Bronchial epithelial cell (primary cell): ENCODE results near the gene MUCL1. TPM values are rescaled to one million over a fixed set of nuclear protein-coding genes. Genes with fewer than 3 reads are reported as not detected.
A peak's percentile ranks its signal among the peaks of the same experiment; 100 is the strongest.

ENCODE experiments used
- DNase-seq: peaks from one replicate; pipeline ENCODE4 v3.0.0-alpha.2; 2010; ENCODE audit warnings: low read depth
- FAIRE-seq: peaks from 2 replicates; lab custom pipeline; 2011; peaks lifted over from hg19 to GRCh38; lab: Jason Lieb, UNC
- H3K27me3 ChIP-seq: 2 replicates; pipeline ENCODE4 v1.5.1; 2011; ENCODE audit warnings: low read length; ENCODE audit not compliant: control insufficient read depth, insufficient read depth
- H3K36me3 ChIP-seq: 2 replicates; pipeline ENCODE4 v1.5.1; 2011; ENCODE audit warnings: low read length; ENCODE audit not compliant: control insufficient read depth, insufficient read depth
- H3K4me3 ChIP-seq: 2 replicates; pipeline ENCODE4 v1.5.1; 2011; ENCODE audit warnings: mild to moderate bottlenecking, low read depth, low read length, control low read depth
- total RNA-seq: library from RNA; depleted of rRNA; stranded (reverse); fragments of >200 nt; gene quantifications from 2 replicates; pipeline ENCODE4 v1.2.1, GENCODE V29; 2014
- TF ChIP-seq, protein P1 (sequence below): IDR thresholded peaks from 2 replicates; pipeline ENCODE4 v1.5.1; 2011; ENCODE audit warnings: mild to moderate bottlenecking, moderate library complexity, low read length, control low read depth, inconsistent platforms; ENCODE audit not compliant: insufficient read depth, severe bottlenecking

MUCL1 gene, protein sequence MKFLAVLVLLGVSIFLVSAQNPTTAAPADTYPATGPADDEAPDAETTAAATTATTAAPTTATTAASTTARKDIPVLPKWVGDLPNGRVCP
- total RNA-seq = not detected in 2 replicates

DNA sequence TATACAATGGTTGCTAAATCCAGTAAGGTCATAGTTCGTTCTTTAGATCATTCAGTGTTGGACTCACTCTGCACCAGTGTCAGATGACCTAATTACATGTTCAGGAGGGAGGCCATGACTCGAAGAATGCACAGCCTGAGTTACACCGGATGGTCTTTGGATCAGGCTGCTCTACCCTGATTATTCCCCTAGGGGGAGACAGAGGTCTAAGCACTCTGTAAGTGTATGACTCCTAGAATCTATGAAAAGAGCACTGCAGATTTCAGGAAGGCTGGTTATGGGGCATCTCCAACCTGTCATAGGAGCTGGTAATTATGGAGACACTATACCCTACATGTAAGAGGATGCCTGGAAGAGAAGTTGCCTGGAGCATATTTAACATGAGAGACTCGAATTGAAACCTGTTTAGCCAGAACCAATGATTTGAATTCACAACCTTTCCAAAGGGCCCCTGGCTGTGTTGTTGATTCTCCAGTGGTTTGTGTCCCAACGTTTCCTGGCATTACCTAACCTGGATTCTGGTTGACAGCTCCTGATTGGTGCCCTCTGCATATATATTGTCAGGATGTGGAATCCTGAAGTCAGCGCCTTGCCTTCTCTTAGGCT, at the start of gene MUCL1:
TSS of gene MUCL1 (plus strand) at position 584 of the 606 bp plus-strand sequence. CDS start 67 bp downstream, outside the sequence.
- Histone ChIP-seq H3K4me3 (no peak within 1 kb of the TSS), H3K27me3 (no peaks in the 10 kb centered on the region), H3K36me3 (no peaks in the 10 kb centered on the region)
- TF ChIP-seq, protein P1, sequence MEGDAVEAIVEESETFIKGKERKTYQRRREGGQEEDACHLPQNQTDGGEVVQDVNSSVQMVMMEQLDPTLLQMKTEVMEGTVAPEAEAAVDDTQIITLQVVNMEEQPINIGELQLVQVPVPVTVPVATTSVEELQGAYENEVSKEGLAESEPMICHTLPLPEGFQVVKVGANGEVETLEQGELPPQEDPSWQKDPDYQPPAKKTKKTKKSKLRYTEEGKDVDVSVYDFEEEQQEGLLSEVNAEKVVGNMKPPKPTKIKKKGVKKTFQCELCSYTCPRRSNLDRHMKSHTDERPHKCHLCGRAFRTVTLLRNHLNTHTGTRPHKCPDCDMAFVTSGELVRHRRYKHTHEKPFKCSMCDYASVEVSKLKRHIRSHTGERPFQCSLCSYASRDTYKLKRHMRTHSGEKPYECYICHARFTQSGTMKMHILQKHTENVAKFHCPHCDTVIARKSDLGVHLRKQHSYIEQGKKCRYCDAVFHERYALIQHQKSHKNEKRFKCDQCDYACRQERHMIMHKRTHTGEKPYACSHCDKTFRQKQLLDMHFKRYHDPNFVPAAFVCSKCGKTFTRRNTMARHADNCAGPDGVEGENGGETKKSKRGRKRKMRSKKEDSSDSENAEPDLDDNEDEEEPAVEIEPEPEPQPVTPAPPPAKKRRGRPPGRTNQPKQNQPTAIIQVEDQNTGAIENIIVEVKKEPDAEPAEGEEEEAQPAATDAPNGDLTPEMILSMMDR = peak; percentile 88
- DNase-seq (peak; percentile 83), FAIRE-seq (no peak)

DNA sequence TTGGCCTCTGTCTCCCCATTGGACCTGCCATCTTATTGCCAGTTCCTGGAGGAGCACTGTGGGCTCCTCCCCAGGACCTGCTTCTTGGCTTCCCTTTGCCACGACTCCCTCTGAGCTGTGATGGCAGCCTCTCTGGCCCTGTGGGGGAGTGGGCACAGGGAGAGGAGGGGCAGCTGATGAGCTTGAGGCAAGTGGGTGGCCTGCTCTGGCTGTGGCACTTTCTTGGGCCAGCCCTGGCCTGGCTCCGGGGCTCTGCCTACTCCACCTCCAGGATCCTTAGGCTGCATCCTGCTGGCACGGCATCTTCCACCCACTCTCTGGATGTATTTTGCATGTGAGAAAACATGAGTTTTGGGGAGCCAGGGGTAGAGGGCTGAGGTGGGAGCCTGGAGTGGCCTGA, 32.6 kb upstream of the MUCL1 start:
- TF ChIP-seq, protein P1 = no peak
- FAIRE-seq = no peak
- no peaks in the 10 kb centered on the region for H3K27me3 ChIP-seq
- DNase-seq = no peak
- no peak overlapping the region for H3K4me3 ChIP-seq
- no peaks in the 10 kb centered on the region for H3K36me3 ChIP-seq

DNA sequence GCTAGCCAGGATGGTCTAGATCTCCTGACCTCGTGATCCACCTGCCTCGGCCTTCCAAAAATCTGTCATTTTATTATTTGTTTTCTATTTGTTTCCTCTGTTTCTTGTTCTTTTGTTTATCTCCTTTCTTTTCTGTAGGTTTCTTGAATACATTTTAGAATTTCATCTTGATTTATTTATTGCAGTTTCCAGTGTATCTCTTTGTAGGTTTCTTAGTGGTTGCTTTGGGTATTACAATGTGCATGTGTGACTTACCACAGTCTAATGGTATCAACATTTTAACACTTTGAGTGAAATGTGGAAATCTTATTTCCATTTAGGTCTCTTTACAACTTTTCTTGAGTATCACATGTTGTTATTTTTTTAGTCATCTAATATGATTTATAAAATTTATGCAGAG, 29.9 kb upstream of the MUCL1 start:
- Histone ChIP-seq H3K4me3 (no peak overlapping the region), H3K36me3 (no peaks in the 10 kb centered on the region), H3K27me3 (no peaks in the 10 kb centered on the region)
- TF ChIP-seq, protein P1 = peak; percentile 3
- DNase-seq = peak; percentile 7
- FAIRE-seq = no peak

DNA sequence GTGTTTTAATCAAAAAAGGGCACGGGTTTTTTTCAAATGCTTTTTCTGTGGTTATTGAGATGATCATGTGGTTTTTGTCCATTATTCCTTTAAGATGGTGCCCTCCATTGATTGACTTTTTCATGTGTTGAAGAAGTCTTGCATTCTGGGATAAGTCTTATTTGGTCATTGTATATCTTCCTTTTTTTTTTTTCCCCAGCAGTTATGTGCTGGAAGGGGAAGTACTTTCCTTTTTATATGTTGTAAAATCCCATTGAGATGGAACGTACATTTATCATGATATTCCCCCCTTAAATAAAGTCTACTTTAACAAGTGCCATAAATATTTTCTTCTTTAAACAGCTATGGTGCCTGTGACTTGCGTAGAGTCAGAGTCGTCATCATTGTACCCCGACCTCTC, 24.8 kb upstream of the MUCL1 start:
- FAIRE-seq (no peak), DNase-seq (no peak)
- Histone ChIP-seq H3K36me3 (no peaks in the 10 kb centered on the region), H3K4me3 (no peak overlapping the region), H3K27me3 (no peaks in the 10 kb centered on the region)
- TF ChIP-seq, protein P1 = no peak

DNA sequence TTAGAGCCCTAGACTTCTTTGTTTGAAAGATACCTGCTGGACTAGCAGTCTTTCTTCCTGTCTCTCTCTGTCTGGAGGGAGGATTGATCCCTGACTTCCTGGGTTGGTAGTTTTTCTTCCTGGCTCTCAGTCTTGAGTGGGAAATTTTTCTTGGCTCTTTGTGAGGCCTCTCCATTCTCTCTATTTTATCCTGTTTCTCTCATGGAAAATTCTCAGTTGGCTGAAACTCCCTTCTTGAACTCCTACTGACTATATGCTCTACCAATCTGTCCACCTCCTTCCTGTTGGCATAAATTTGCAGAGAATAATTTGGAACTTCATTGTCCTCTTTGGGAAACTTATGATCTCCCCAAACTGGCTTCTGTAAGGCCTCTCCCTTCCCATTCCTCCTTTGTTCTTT, 24.1 kb upstream of the MUCL1 start:
- no peaks in the 10 kb centered on the region for H3K36me3 ChIP-seq
- no peaks in the 10 kb centered on the region for H3K27me3 ChIP-seq
- FAIRE-seq = no peak
- TF ChIP-seq, protein P1 = no peak
- no peak for DNase-seq
- H3K4me3 ChIP-seq = no peak overlapping the region

DNA sequence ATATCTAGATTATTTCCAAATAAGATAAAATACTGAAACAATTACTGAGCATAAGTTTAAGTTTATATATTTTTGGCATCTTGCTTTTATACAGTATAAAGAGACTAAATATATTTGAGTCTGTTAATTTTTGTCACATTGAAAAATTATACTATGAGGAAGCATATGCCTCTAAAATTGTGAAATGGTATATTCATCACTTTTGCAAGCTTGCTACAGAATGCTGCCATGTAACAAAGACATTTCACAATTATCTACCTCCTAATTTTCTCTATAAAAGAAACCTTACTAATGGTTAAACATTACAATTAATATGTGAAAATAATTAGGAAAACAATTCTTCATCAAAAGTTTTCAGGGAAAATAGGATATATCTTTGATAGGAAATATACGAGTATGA, 22.7 kb upstream of the MUCL1 start:
- no peak for FAIRE-seq
- TF ChIP-seq, protein P1 = no peak

More for the DNA sequence above, 22.7 kb upstream of the MUCL1 start:
- no peak for DNase-seq
- H3K36me3 ChIP-seq = no peaks in the 10 kb centered on the region
- no peaks in the 10 kb centered on the region for H3K27me3 ChIP-seq
- no peak overlapping the region for H3K4me3 ChIP-seq
